Common myeloid progenitor, CD34-positive (primary cell): ENCODE results near the gene ITGB5.

Experiments used
- CTCF ChIA-PET: fragments of 350-600 bp; sonication (Branson Sonifier 250); formaldehyde crosslinking; loops from one replicate; lab custom pipeline; 2021; ENCODE audit warnings: antibody characterized with exemption; lab: Charles Lee
- POLR2A ChIA-PET: fragments of 350-600 bp; sonication (Branson Sonifier 250); formaldehyde crosslinking; loops from one replicate; lab custom pipeline; 2021; ENCODE audit warnings: antibody characterized with exemption; lab: Charles Lee
- DNase-seq, 3 donors: peaks; one replicate each; pipeline versions ENCODE4 v3.0.0 to v3.0.0-alpha.2; 2013
- H3K27ac ChIP-seq, 2 experiments: 1 replicate in 1 of 2; 2 replicates in 1 of 2; pipeline ENCODE4 v1.7.0; 2013; ENCODE audit warnings: inconsistent platforms in 2 of 2, low read length in 2 of 2, mild to moderate bottlenecking in 2 of 2, low read depth in 1 of 2, moderate library complexity in 1 of 2; ENCODE audit not compliant: severe bottlenecking in 2 of 2, insufficient read depth in 1 of 2, poor library complexity in 1 of 2
- H3K27me3 ChIP-seq, 5 experiments: replicated peaks in 2 of 5; 1 replicate in 3 of 5; 2 replicates in 2 of 5; pipeline versions ENCODE4 v1.6.1 to v1.7.0; 2013; ENCODE audit warnings: low read length in 4 of 5, mild to moderate bottlenecking in 2 of 5, moderate library complexity in 2 of 5, inconsistent platforms in 1 of 5; ENCODE audit not compliant: insufficient read depth in 5 of 5, control insufficient read depth in 4 of 5
- H3K36me3 ChIP-seq, 4 experiments: 1 replicate in 2 of 4; 2 replicates in 2 of 4; pipeline versions ENCODE4 v1.6.1 to v1.7.0; 2013; ENCODE audit warnings: low read length in 3 of 4, control low read depth in 1 of 4, mild to moderate bottlenecking in 1 of 4; ENCODE audit not compliant: control insufficient read depth in 4 of 4, insufficient read depth in 4 of 4
- H3K4me1 ChIP-seq, 4 experiments: 1 replicate in 3 of 4; 2 replicates in 1 of 4; pipeline versions ENCODE4 v1.6.1 to v1.7.1; 2013; ENCODE audit warnings: low read length in 3 of 4, mild to moderate bottlenecking in 3 of 4, control low read depth in 1 of 4, inconsistent platforms in 1 of 4, moderate library complexity in 1 of 4; ENCODE audit not compliant: control insufficient read depth in 4 of 4, insufficient read depth in 4 of 4; ENCODE audit errors: control extremely low read depth in 1 of 4
- H3K4me3 ChIP-seq, 7 experiments: 1 replicate in 4 of 7; 2 replicates in 3 of 7; pipeline versions ENCODE4 v1.5.1 to v1.7.0; 2013; ENCODE audit warnings: mild to moderate bottlenecking in 7 of 7, low read length in 6 of 7, moderate library complexity in 6 of 7, inconsistent platforms in 2 of 7, low read depth in 2 of 7, control low read depth in 1 of 7; ENCODE audit not compliant: insufficient read depth in 4 of 7, control insufficient read depth in 1 of 7; ENCODE audit errors: extremely low read depth in 1 of 7
- H3K9me3 ChIP-seq, 5 experiments: 1 replicate in 4 of 5; 2 replicates in 1 of 5; pipeline versions ENCODE4 v1.6.1 to v1.7.1; 2013; ENCODE audit warnings: low read length in 4 of 5, mild to moderate bottlenecking in 2 of 5, inconsistent platforms in 1 of 5, low read depth in 1 of 5, moderate library complexity in 1 of 5; ENCODE audit not compliant: control insufficient read depth in 4 of 5, insufficient read depth in 2 of 5; ENCODE audit errors: control extremely low read depth in 1 of 5
- WGBS: methylation state at CpG from one replicate; pipeline ENCODE4 v1.1.5; 2013; ENCODE audit not compliant: insufficient coverage; 5-methylcytosine and 5-hydroxymethylcytosine counted together

ITGB5 gene

GRCh38 chr3:124885466-124886167 is 1.5 kb downstream of the ITGB5 start:
- H3K36me3 ChIP-seq, result no peaks in the 10 kb centered on the region
- 57% methylated on average over 12 of the region's 17 CpGs for WGBS
- DNase-seq, result peak in 1 of 3 donors; percentile 21
- ChIA-PET CTCF (interaction anchor here (0.6 to 1.2 kb wide), 5 partner anchors 9 to 125 kb away, joined by 3 to 6 read pairs (median 3); no protein-coding TSS in a partner anchor), POLR2A (no interaction called here)
- peaks cover 0 to 20% (median 18%) of the 10 kb centered on the region in 4 experiments for H3K4me1 ChIP-seq
- H3K9me3 ChIP-seq, result no peaks in the 10 kb centered on the region
- H3K27ac ChIP-seq, result no peak overlapping the region
- H3K27me3 ChIP-seq, result peaks cover 12 to 55% (median 18%) of the 10 kb centered on the region in 5 experiments
- peak overlapping the region in 2 of 7 experiments; percentile 16 to 24 for H3K4me3 ChIP-seq

- no peak overlapping the region for H3K27ac ChIP-seq
- ChIA-PET POLR2A (no interaction called here), CTCF (interaction anchor here (1.0 to 1.2 kb wide), 4 partner anchors 8 to 124 kb away, joined by 3 to 6 read pairs (median 3); no protein-coding TSS in a partner anchor)
- H3K27me3 ChIP-seq, result peaks cover 12 to 52% (median 18%) of the 10 kb centered on the region in 5 experiments
- peaks cover 0 to 22% (median 18%) of the 10 kb centered on the region in 4 experiments for H3K4me1 ChIP-seq
- no peak overlapping the region for H3K4me3 ChIP-seq
- 95% methylated on average over 6 of the region's 7 CpGs for WGBS
- H3K36me3 ChIP-seq, result no peaks in the 10 kb centered on the region
- no peaks in the 10 kb centered on the region for H3K9me3 ChIP-seq
- no peak for DNase-seq
Observed at GRCh38 chr3:124884474-124885101, 2.6 kb downstream of the ITGB5 start.

DNA sequence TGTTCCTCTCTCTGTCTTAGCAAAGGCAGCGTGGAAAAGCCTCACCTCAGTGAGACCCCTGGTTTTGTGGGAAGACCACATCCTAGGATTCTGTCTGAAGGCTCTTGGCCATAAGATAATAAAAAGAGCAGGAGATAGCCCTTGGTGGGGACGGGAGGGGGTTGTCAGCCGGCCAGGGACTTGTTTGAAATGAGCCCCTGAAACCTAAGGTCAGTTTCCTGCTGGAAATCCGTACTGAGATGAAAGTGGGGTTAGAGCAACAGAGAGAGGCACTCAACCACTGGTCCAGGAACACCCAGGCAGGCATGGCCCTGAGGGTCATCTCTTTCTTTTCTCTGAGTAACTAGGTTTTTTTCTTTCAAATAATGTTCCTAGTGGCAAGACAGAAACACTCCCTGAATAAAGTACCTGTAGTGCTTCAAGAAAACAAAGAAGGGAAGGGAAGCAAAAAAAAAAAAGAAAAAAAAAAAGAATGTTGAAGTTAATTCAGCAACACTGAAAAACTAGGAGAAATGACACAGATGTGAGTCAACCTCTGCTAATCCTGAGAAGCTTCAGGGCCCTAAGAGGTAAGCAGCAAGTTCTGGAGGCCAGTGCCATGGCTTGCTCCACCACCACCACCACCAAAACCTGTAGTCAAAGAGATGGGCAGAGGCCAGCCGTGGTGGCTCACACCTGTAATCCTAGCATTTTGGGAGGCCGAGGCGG is 3.2 kb downstream of the ITGB5 start:
- WGBS, result 98% methylated on average over 7 of the region's 7 CpGs
- POLR2A ChIA-PET, result no interaction called here
- Histone ChIP-seq H3K4me1 (peaks cover 2 to 28% (median 23%) of the 10 kb centered on the region in 4 experiments), H3K27ac (no peak overlapping the region), H3K4me3 (no peak overlapping the region), H3K36me3 (no peaks in the 10 kb centered on the region), H3K9me3 (no peaks in the 10 kb centered on the region), H3K27me3 (peaks cover 9 to 45% (median 15%) of the 10 kb centered on the region in 5 experiments)
- CTCF ChIA-PET, result interaction anchor here (1.1 to 1.6 kb wide), 2 partner anchors 17 to 123 kb away, joined by 6 read pairs; no protein-coding TSS in a partner anchor
- DNase-seq, result no peak

- peaks cover 9 to 36% (median 32%) of the 10 kb centered on the region in 4 experiments for H3K4me1 ChIP-seq
- H3K4me3 ChIP-seq, result no peak overlapping the region
- H3K27ac ChIP-seq, result no peak overlapping the region
- H3K27me3 ChIP-seq, result peaks cover 2 to 37% (median 10%) of the 10 kb centered on the region in 5 experiments
- ChIA-PET CTCF (interaction anchor here (1.0 to 1.6 kb wide), 2 partner anchors 18 to 103 kb away, joined by 3 to 6 read pairs; no protein-coding TSS in a partner anchor), POLR2A (no interaction called here)
- no peaks in the 10 kb centered on the region for H3K9me3 ChIP-seq
- DNase-seq, result no peak
- H3K36me3 ChIP-seq, result no peaks in the 10 kb centered on the region
- 97% methylated on average over 7 of the region's 13 CpGs for WGBS
Observed at GRCh38 chr3:124882816-124883747, 4.1 kb downstream of the ITGB5 start.

DNA sequence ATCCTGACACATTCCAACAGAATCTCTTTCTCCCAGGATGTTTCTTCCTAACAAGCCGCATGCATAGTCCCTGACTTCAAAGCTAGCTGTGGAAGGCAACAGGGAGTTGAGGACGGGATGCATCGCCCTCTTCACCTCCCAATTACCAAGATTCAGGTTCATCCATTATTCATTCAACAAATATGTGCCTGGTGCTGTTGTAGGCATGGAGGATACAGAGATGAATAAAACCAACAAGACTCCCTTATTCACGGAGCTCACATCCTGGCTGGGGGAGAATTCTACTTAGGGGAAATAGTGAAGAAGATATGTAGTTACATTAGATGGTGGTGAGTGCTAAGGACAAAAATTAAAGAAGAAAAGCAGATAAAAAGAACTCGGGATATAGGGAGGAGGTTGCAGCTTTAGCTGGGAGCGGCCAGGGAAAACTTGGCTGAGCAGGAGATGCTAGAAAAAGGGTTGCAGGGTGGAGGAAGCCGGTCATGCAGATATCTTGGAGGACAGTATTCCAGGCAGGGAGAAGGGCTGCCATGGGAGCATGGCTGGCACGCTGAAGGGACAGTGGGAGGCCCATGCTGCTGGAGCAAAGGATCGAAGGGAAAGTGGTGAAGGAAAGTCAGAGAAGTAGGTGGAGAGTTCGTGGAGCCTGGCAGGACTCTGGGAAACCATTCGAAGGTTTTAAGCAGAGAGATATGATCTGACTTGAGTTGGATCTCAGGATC is 5.0 kb downstream of the ITGB5 start:
- ChIA-PET POLR2A (no interaction called here), CTCF (interaction anchor here (1.0 to 1.6 kb wide), 2 partner anchors 19 to 103 kb away, joined by 3 to 6 read pairs; no protein-coding TSS in a partner anchor)
- 98% methylated on average over 8 of the region's 11 CpGs for WGBS
- Histone ChIP-seq H3K27ac (no peak overlapping the region), H3K9me3 (no peaks in the 10 kb centered on the region), H3K27me3 (peaks cover 2 to 27% (median 10%) of the 10 kb centered on the region in 5 experiments), H3K36me3 (no peaks in the 10 kb centered on the region), H3K4me3 (no peak overlapping the region), H3K4me1 (peaks cover 13 to 34% (median 25%) of the 10 kb centered on the region in 4 experiments)
- no peak for DNase-seq

DNA sequence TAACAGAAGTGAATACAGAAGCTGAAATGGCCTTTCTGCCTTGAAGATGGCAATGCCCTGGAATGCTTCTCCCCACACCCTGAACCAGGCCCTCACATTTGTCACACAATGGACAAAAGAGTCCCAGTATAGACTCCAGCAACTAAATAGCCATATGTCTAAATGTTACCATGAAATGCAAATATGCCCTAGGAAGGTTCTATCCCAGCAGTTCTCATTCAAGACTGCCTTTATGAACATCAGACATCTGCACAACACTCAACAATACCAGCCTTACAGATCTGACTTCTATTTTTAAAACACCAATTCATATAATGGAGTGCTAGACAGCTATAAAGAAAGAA is 7.9 kb downstream of the ITGB5 start:
- ChIA-PET CTCF (interaction anchor here (0.8 to 1.8 kb wide), 3 partner anchors 88 to 155 kb away, joined by 3 to 5 read pairs (median 3); no protein-coding TSS in a partner anchor), POLR2A (no interaction called here)
- Histone ChIP-seq H3K4me1 (peaks cover 15 to 36% (median 23%) of the 10 kb centered on the region in 4 experiments), H3K9me3 (no peaks in the 10 kb centered on the region), H3K27ac (peak overlapping the region in 1 of 2 experiments; percentile 39), H3K36me3 (no peaks in the 10 kb centered on the region), H3K4me3 (no peak overlapping the region), H3K27me3 (peaks cover 0 to 6% (median 2%) of the 10 kb centered on the region in 5 experiments)
- no peak for DNase-seq
